Stimulated activated CD8-positive, alpha-beta memory T cell treated with anti-CD3 and anti-CD28 coated beads, Interleukin-12 subunit alpha, Interleukin-12 subunit beta, amount 100 ng/mL, for 4 hours (primary cell): ENCODE measurements around the gene MAST2.
"Not testable (repeated sequence)": the region's sequence is repeated elsewhere in the genome, so short reads cannot be mapped to it uniquely, and the experiment has no call there.

Experiments used
- DNase-seq: peaks from one replicate; pipeline ENCODE4 v3.0.0-alpha.2; 2020; ENCODE audit warnings: low read depth

The MAST2 gene

DNA sequence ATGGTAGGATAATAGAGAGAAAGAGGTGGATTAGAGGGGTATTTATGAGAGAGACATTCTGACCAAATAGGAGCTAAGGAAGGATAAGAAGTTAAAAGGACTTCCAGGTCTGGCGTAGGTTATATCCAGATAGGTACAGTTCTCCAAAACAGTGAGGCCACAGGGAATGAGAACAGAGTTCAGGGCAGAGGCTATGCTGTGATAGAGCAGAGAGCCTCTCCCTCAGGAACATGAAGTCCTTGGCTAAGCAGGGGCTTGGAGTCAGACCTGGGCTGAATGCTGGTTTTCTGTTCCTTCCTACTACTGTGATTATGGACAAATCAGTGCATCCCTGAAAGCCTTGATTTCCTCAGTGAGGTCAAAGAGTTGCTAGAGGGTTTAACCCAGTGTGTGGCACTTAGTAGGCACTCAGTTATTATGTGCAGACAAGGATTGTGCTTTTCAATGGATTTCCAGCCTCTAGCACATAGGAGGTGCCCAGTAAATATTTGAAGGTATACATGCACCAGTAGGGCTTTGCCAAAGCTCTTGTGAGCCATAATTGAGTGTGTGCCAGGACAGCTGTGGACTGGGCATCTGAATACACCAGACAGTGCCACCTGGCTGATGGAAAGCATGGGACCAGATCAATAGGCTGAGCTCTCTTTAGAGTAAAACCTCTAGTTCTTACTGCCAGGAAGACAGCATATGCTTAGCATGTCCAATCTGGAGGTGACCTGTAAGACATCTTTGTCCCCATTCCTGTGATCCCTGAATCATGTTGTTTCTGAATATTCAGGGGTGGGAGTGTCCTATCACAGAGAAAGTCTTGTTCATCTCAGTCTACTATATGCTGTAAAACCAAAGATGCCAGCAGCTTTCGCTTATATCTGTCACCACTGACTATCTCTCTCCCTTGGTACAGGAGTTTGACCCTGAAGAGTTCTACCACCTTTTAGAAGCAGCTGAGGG is 217.9 kb downstream of the MAST2 start:
- DNase-seq, result no peak

GRCh38 chr1:46026531-46026930 is 223.1 kb downstream of the MAST2 start:
- DNase-seq, result no peak

DNA sequence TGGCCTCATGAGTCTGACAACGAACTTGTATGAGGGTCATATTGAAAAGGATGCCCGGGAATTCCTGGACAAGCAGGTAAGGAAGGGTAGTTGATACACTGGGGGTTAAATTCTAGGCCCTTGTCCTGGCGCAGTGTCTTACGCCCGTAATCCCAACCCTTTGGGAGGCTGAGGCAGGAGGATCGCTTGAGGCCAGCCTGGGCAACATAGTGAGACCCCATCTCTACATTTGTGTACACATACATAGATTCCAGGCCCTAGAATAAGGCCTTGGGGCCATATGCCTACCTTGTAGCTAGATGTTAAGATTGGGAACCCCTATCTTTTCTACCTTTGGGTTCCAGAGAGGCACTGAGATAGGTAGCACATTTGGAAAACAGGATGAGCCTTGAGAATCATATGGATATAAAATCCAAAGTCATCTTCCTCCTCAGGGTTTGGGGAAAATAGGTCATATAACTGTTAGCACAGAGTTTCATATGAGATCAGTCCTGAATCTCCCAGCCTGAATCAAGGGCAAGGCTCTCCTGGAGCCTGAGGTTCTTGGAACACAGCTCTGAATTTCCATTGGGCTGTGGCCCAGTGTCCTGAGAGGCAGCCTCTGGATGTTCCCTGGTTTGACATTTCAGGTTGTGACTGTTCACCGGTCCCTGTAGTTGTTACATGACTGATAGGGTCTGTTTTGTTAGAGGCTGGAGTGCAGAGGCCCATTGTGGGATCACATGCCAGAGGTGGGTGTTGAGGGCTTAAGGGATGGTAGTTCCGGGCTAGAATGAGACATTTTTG is 224.6 kb downstream of the MAST2 start:
- no peak for DNase-seq

GRCh38 chr1:46030074-46030870 is 226.9 kb downstream of the MAST2 start:
- no peak for DNase-seq

- no peak for DNase-seq
These were observed 227.7 kb downstream of the MAST2 start for GRCh38 chr1:46030876-46031660.

DNA sequence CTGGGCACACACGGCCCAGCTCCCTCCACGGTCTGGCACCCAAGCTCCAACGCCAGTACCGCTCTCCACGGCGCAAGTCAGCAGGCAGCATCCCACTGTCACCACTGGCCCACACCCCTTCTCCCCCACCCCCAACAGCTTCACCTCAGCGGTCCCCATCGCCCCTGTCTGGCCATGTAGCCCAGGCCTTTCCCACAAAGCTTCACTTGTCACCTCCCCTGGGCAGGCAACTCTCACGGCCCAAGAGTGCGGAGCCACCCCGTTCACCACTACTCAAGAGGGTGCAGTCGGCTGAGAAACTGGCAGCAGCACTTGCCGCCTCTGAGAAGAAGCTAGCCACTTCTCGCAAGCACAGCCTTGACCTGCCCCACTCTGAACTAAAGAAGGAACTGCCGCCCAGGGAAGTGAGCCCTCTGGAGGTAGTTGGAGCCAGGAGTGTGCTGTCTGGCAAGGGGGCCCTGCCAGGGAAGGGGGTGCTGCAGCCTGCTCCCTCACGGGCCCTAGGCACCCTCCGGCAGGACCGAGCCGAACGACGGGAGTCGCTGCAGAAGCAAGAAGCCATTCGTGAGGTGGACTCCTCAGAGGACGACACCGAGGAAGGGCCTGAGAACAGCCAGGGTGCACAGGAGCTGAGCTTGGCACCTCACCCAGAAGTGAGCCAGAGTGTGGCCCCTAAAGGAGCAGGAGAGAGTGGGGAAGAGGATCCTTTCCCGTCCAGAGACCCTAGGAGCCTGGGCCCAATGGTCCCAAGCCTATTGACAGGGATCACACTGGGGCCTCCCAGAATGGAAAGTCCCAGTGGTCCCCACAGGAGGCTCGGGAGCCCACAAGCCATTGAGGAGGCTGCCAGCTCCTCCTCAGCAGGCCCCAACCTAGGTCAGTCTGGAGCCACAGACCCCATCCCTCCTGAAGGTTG is 231.4 kb downstream of the MAST2 start:
- no peak for DNase-seq

- peak; percentile 64 for DNase-seq
These were observed 233.8 kb downstream of the MAST2 start for GRCh38 chr1:46036894-46037839.

DNA sequence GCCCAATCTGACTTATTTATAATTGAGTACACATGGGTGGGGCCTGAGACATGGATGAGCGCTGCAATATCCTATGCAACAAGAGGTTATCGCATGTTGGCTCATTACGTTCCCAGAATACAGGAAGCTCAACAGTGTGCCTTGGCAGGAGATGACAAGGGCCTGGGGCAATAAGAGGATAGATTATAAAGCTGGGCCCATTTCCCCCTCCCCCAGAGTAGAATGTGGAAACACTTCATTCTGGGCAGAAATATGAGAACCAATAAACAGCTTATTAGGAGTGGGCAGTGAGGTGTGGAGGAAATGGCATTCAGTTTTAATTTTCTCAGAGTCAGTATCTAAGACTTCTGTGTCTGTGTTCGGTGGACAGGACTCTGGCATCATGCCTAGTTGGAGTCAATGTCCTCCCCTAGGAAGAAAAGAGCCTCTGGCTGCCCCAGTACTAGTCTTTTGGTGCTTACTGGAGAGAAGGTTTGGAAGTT is 236.2 kb downstream of the MAST2 start:
- DNase-seq, result no peak

GRCh38 chr1:46041551-46041950 is 238.1 kb downstream of the MAST2 start:
- no peak for DNase-seq

- no peak for DNase-seq
These were observed 238.6 kb downstream of the MAST2 start for GRCh38 chr1:46041974-46042373.

DNA sequence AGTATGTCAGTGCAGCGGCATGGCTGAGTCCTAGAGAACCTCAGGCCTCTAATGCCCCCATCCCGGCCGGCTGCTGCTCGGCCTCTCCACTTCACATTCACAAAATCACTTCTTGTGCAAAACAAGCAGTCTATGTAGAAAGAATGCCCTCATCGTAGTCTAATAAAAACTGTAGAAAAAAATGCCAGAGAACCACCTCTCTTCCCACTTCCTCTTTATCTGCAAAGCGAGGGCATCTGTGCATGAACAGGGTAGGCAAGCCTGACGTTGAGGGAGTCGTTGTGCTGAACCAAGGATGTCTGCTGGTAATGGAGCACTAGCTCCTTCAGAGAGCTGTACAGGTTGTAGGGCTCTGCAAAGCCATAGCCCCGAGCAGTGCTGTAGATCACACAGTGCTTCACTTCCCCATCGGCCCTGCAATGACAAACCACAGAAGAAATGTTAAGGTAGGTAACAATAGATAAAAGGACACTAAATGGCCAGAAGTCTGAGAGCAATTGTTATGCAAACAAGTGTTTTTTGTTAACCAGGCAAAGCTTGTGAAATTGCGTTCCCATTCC is 240.1 kb downstream of the MAST2 start:
- DNase-seq, result no peak

GRCh38 chr1:46044116-46044515 is 240.7 kb downstream of the MAST2 start:
- DNase-seq, result no peak

DNA sequence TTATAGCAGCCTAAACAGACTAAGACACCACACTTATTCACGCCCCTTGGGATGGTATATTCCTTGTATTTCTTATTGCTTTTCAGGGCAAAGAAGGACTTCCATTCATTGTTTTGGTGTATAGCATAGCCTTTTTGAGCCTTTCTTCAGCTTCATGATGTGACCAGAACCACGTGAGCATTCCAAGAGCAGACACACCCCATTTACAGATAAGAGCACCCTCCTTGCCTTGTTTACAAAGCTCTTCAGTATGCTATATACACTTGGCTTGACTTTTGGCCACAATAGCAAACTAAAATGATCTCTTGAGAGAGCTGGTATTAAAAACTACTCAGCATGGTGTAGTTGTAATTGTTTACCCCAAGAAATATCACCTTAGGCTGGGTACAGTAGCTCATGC is 250.3 kb downstream of the MAST2 start:
- no peak for DNase-seq

DNA sequence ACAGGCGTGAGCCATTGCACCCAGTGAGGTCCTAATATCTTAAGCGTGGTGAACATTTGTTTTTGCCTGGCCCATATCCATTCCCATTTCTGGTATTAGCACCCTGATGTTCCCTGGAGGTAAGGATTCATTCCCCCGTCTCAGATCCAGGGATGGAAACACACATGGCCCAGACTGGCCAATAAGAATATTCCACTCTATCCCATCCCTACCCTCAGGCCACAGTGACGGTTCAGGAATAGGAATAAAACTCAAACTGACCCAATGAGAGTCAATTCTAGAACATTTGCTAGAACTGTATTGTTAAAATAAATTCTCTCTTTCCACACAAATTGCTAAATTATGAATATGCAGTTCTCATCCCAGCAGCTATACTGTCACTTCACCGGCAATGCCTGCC is 252.9 kb downstream of the MAST2 start:
- DNase-seq, result no peak

- not testable (repeated sequence) for DNase-seq
These were observed 253.8 kb downstream of the MAST2 start for GRCh38 chr1:46057215-46057614.

DNA sequence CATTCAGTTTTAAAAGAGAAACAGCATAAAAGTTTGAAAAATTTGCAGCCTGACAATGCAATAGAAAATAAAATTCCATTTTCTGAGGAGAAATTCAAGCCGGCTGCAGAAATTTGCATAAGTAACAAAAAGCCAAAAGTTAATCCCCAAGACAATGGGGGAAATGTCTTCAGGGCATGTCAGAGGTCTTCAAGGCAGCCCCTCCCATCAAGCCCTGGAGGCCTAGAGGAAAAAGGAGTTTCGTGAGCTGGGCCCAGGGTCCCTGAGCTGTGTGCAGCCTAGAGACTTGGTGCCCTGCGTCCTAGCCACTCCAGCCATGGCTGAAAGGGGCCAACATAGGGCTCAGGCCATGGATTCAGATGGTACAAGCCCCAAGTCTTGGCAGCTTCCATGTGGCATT is 254.4 kb downstream of the MAST2 start:
- no peak for DNase-seq

DNA sequence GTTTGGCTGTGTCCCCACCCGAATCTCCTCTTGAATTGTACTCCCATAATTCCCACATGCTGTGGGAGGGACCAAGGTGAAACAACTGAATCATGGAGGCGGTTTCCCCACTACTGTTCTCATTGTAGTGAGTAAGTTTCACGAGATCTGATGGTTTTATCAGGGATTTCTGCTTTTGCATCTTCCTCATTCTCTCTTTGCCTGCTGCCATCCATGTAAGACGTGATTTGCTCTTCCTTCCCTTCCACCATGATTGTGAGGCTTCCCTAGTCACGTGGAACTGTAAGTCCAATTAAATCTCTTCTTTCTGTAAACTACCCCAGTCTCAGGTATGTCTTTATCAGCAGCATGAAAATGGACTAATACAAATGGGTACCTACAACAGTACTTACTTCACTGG is 255.5 kb downstream of the MAST2 start:
- DNase-seq, result no peak

DNA sequence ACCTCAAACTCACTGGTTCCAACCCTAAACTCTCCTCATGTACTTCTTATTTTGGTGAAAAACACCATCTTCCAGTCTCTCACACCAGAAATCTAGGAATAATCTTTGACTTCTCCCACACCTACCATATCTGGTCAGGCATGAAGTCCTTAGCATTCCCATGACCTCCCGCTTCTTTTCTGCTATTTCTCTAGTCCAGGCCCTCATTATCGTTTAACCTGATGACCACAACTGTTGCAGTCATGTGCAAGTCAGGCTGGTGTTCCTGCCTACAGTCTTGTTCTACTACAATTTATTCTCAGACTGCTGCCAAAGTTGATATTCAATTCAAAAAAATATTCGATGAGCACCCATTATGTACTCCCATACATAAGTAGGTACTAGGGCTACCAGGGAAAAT is 257.7 kb downstream of the MAST2 start:
- DNase-seq, result no peak
